ENCODE results near the gene MYCL. TPM values are rescaled to one million over a fixed set of nuclear protein-coding genes. Genes with fewer than 3 reads are reported as not detected.

The MYCL gene
- total RNA-seq, 1 donor from 2014 or later: 3.8 TPM

DNA sequence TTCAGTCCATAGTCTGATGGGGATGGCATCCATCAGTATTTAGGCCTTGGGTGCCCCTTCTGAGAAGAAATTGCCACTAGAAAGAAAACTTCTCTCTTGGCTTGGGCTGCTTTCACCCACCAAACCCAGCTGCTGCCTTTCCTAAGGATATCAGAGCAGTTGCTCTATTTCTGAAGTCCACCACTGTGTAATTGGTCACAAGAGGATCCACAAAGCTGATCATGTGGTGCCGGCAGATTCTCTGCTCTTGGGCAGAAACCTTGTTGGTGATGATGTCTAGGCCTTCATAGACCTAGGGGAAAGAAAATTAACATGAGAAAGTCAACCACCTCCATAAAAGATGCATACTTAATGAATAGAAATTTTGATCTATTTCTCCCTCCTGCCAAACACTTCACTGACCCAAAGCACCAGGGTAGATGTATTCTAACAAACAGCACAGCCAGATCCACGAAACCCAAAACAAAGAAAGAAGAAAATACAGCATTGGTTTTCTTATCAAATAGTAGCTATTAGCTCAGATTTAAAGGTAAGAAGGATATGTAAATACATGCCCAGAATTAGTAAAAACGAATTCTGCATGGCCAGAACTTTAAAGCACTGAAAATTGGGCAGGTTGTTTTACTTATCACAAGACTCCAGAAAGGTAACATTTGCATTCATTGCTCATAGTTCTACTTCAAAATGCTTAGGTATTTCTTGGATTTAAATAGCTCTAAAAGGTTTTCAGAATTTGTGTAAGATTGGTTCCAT, 44.4 kb downstream of the MYCL start:
- no peak for TF ChIP-seq EZH2 (IDR thresholded peaks at IDR 0.05; ENCODE audit: insufficient read depth, low read length)
- TF ChIP-seq CTCF (IDR thresholded peaks at IDR 0.05; ENCODE audit: insufficient read depth, low read depth, low read length): no peak

DNA sequence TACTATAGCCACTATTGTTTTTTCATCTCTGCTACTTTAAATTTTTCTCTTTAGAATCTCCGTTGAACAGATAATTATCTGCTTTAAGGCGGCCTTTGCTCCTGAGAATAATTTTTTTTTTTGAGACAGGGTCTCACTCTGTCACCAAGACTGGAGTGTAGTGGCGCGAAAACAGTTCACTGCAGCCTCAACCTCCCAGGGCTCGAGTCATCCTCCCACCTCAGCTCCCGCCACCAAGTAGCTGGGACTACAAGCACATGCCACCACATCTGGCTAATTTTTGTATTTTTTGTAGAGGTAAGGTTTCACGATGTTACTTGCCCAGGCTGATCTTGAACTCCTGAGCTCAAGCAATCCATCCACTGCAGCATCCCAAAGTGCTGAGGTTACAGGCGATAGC, 47.0 kb downstream of the MYCL start:
- Mint-ChIP-seq H3K36me3 (ENCODE audit: low read depth, unreplicated experiment) (peaks cover 10% of the 10 kb centered on the region), H3K9me3 (ENCODE audit: unreplicated experiment) (no peaks in the 10 kb centered on the region), H3K4me1 (ENCODE audit: low read depth, unreplicated experiment) (peaks cover 4% of the 10 kb centered on the region), H3K27me3 (ENCODE audit: low read depth, unreplicated experiment) (no peaks in the 10 kb centered on the region), H3K4me3 (ENCODE audit: unreplicated experiment) (no peak overlapping the region), H3K27ac (ENCODE audit: unreplicated experiment) (no peak overlapping the region)
- no peaks in the 10 kb centered on the region for H3K27me3 ChIP-seq (ENCODE audit: insufficient read depth, low read length)
- H3K9ac ChIP-seq (ENCODE audit: low read length): no peak overlapping the region
- H3K79me2 ChIP-seq (ENCODE audit: insufficient read depth, low read length): peaks cover 56% of the 10 kb centered on the region
- peaks cover 14% of the 10 kb centered on the region for H3K36me3 ChIP-seq (ENCODE audit: insufficient read depth, low read length)
- DNase-seq (ENCODE audit: low read depth): no peak
- H2AFZ ChIP-seq (ENCODE audit: low read depth, low read length): no peak overlapping the region
- TF ChIP-seq CTCF (IDR thresholded peaks at IDR 0.05; ENCODE audit: insufficient read depth, low read depth, low read length) (no peak), EZH2 (IDR thresholded peaks at IDR 0.05; ENCODE audit: insufficient read depth, low read length) (no peak)
- H3K27ac ChIP-seq (ENCODE audit: low read depth, low read length): no peak overlapping the region
- no peaks in the 10 kb centered on the region for H3K9me3 ChIP-seq (ENCODE audit: insufficient read depth, low read depth, low read length)
- no peak overlapping the region for H3K4me3 ChIP-seq (ENCODE audit: insufficient read depth, low read depth, low read length)
- no peaks in the 10 kb centered on the region for H3K4me1 ChIP-seq (ENCODE audit: insufficient read depth, low read length)
- H3K4me2 ChIP-seq (ENCODE audit: low read length): no peak overlapping the region
- no peak for FAIRE-seq
- peaks cover 76% of the 10 kb centered on the region for H4K20me1 ChIP-seq (ENCODE audit: insufficient read depth, low read length)

More for the DNA sequence above, 44.4 kb downstream of the MYCL start:
- Histone ChIP-seq H3K9ac (ENCODE audit: low read length) (no peak overlapping the region), H3K4me1 (ENCODE audit: insufficient read depth, low read length) (no peaks in the 10 kb centered on the region), H3K27me3 (ENCODE audit: insufficient read depth, low read length) (no peaks in the 10 kb centered on the region), H2AFZ (ENCODE audit: low read depth, low read length) (no peak overlapping the region), H4K20me1 (ENCODE audit: insufficient read depth, low read length) (peaks cover 83% of the 10 kb centered on the region), H3K36me3 (ENCODE audit: insufficient read depth, low read length) (peaks cover 10% of the 10 kb centered on the region), H3K79me2 (ENCODE audit: insufficient read depth, low read length) (peaks cover 76% of the 10 kb centered on the region), H3K27ac (ENCODE audit: low read depth, low read length) (no peak overlapping the region), H3K4me3 (ENCODE audit: insufficient read depth, low read depth, low read length) (no peak overlapping the region), H3K4me2 (ENCODE audit: low read length) (no peak overlapping the region), H3K9me3 (ENCODE audit: insufficient read depth, low read depth, low read length) (no peaks in the 10 kb centered on the region)
- no peaks in the 10 kb centered on the region for H3K9me3 Mint-ChIP-seq (ENCODE audit: unreplicated experiment)
- no peak overlapping the region for H3K27ac Mint-ChIP-seq (ENCODE audit: unreplicated experiment)
- peaks cover 6% of the 10 kb centered on the region for H3K36me3 Mint-ChIP-seq (ENCODE audit: low read depth, unreplicated experiment)
- no peaks in the 10 kb centered on the region for H3K27me3 Mint-ChIP-seq (ENCODE audit: low read depth, unreplicated experiment)
- FAIRE-seq: no peak
- DNase-seq (ENCODE audit: low read depth): no peak
- no peaks in the 10 kb centered on the region for H3K4me1 Mint-ChIP-seq (ENCODE audit: low read depth, unreplicated experiment)
- H3K4me3 Mint-ChIP-seq (ENCODE audit: unreplicated experiment): no peak overlapping the region

DNA sequence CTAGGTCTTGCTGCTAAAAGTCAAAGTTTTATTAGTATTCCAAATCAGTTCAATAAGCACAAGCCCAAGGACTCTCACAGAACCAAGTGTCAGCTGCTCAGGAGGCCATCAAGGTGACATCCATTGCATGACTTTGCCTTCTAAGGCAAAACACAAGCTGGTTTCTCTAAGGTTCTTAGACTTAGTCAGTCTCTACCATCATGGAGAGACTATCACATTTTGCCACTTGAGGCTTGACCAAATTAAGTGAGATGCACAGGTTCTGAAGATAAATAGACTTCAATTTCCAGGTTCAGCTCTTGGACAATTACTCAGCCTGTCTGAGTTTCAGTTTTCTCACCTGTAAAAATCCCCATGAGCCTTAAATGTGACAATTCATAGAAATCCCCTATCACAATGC, 47.4 kb downstream of the MYCL start:
- Mint-ChIP-seq H3K4me1 (ENCODE audit: low read depth, unreplicated experiment) (peaks cover 4% of the 10 kb centered on the region), H3K4me3 (ENCODE audit: unreplicated experiment) (no peak overlapping the region), H3K9me3 (ENCODE audit: unreplicated experiment) (no peaks in the 10 kb centered on the region), H3K36me3 (ENCODE audit: low read depth, unreplicated experiment) (peaks cover 12% of the 10 kb centered on the region), H3K27ac (ENCODE audit: unreplicated experiment) (no peak overlapping the region), H3K27me3 (ENCODE audit: low read depth, unreplicated experiment) (no peaks in the 10 kb centered on the region)
- TF ChIP-seq CTCF (IDR thresholded peaks at IDR 0.05; ENCODE audit: insufficient read depth, low read depth, low read length): no peak
- Histone ChIP-seq H3K27me3 (ENCODE audit: insufficient read depth, low read length) (no peaks in the 10 kb centered on the region), H3K9ac (ENCODE audit: low read length) (no peak overlapping the region), H2AFZ (ENCODE audit: low read depth, low read length) (no peak overlapping the region), H3K79me2 (ENCODE audit: insufficient read depth, low read length) (peaks cover 52% of the 10 kb centered on the region), H3K36me3 (ENCODE audit: insufficient read depth, low read length) (peaks cover 16% of the 10 kb centered on the region), H3K4me1 (ENCODE audit: insufficient read depth, low read length) (no peaks in the 10 kb centered on the region), H3K9me3 (ENCODE audit: insufficient read depth, low read depth, low read length) (no peaks in the 10 kb centered on the region), H4K20me1 (ENCODE audit: insufficient read depth, low read length) (peaks cover 76% of the 10 kb centered on the region), H3K27ac (ENCODE audit: low read depth, low read length) (no peak overlapping the region), H3K4me2 (ENCODE audit: low read length) (no peak overlapping the region), H3K4me3 (ENCODE audit: insufficient read depth, low read depth, low read length) (no peak overlapping the region)
- DNase-seq (ENCODE audit: low read depth) (no peak), FAIRE-seq (no peak)
